ENCODE measurements around the gene CDH4. TPM values are rescaled to one million over a fixed set of nuclear protein-coding genes. Genes with fewer than 3 reads are reported as not detected.

The CDH4 gene
- total RNA-seq, 6 donors from 2014 or later, result 0.20 to 1.0 (median 0.40) TPM; not detected in 1

DNA sequence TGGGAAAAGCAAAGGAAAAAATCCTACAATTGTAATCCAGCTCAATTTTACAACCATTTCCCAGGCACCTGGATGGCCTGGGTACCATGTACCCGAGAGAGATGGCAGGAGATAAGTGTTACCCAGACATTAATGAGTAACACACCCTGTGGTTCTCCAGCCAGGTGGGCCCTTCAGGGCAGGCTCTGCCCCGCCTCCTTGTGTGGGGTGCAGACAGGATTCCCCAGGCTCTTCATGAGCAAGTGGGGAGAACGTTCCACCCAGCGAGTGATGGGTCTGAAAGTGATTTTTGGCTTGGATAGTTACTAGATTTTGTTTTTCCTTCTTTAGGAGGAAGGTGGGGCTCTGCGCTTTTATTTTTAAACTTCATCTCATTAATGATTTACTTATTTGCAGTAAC lies 569.7 kb downstream of the CDH4 start:
- H3K36me3 ChIP-seq, result no peaks in the 10 kb centered on the region
- 63 to 71% methylated on average over 5 of the region's 5 CpGs for WGBS, 2 donors
- DNase-seq (no peak), ATAC-seq (ENCODE audit: low FRiP score in 2 of 2) (no peak)
- H3K4me1 ChIP-seq, result no peaks in the 10 kb centered on the region
- H3K27me3 ChIP-seq, result no peaks in the 10 kb centered on the region
- no peak overlapping the region for H3K4me3 ChIP-seq
- no peaks in the 10 kb centered on the region for H3K9me3 ChIP-seq
- H3K27ac ChIP-seq, result no peak overlapping the region
- no peak for TF ChIP-seq POLR2A (IDR thresholded peaks at IDR 0.05)
- TF ChIP-seq, protein P1, sequence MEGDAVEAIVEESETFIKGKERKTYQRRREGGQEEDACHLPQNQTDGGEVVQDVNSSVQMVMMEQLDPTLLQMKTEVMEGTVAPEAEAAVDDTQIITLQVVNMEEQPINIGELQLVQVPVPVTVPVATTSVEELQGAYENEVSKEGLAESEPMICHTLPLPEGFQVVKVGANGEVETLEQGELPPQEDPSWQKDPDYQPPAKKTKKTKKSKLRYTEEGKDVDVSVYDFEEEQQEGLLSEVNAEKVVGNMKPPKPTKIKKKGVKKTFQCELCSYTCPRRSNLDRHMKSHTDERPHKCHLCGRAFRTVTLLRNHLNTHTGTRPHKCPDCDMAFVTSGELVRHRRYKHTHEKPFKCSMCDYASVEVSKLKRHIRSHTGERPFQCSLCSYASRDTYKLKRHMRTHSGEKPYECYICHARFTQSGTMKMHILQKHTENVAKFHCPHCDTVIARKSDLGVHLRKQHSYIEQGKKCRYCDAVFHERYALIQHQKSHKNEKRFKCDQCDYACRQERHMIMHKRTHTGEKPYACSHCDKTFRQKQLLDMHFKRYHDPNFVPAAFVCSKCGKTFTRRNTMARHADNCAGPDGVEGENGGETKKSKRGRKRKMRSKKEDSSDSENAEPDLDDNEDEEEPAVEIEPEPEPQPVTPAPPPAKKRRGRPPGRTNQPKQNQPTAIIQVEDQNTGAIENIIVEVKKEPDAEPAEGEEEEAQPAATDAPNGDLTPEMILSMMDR (IDR thresholded peaks at IDR 0.05), result no peak
- no peak for TF ChIP-seq EP300 (IDR thresholded peaks at IDR 0.05)
- TF ChIP-seq POLR2AphosphoS5 (IDR thresholded peaks at IDR 0.05), result no peak

DNA sequence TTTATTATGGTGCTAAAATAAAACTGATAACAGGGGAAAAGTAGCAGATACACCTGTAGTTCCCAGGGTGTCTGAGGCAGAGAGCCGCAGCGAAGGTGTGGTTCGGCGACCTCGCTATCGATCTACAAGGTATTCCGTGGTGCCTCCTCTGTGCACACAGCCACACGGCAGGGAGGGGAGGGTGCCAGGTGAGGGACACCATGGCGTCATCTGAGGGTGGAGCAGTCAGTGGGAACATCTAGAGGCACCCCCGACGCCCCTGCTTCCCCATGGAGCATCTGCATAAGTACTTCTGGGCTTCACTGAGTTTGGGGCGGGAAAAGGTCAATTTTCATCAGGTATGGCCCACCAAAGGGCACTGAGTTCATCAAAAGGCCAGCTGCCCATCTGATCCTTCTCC lies 570.3 kb downstream of the CDH4 start:
- H3K4me3 ChIP-seq, result no peak overlapping the region
- no peaks in the 10 kb centered on the region for H3K4me1 ChIP-seq
- DNase-seq (no peak), ATAC-seq (ENCODE audit: low FRiP score in 2 of 2) (no peak)
- WGBS, 2 donors, result 85 to 88% methylated on average over 11 to 12 of the region's 12 CpGs
- TF ChIP-seq EP300 (IDR thresholded peaks at IDR 0.05) (no peak), POLR2AphosphoS5 (IDR thresholded peaks at IDR 0.05) (no peak), POLR2A (IDR thresholded peaks at IDR 0.05) (no peak)
- TF ChIP-seq, protein P1 (IDR thresholded peaks at IDR 0.05), result no peak
- H3K36me3 ChIP-seq, result no peaks in the 10 kb centered on the region
- H3K27me3 ChIP-seq, result no peaks in the 10 kb centered on the region
- H3K27ac ChIP-seq, result no peak overlapping the region
- H3K9me3 ChIP-seq, result no peaks in the 10 kb centered on the region

DNA sequence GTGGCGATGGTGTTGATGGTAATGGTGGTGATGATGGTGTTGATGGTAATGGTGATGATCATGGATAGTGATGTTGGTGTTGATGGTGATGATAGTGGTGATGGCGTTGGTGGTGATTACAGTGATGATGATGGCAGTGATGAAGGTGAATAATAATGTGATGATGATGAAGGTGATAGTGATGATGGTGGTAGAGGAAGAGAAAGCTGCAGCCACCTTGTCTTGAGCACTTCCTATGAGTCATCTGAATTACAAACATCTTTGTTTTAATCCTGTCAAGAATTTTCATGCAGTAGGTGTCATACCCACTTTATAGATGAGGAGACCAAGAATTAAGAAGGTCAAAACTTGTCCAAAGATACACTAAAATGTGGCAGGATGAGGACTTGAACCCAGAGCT lies 571.2 kb downstream of the CDH4 start:
- 84 to 85% methylated on average over 2 of the region's 2 CpGs for WGBS, 2 donors
- TF ChIP-seq, protein P1 (IDR thresholded peaks at IDR 0.05), result no peak
- TF ChIP-seq POLR2AphosphoS5 (IDR thresholded peaks at IDR 0.05) (no peak), EP300 (IDR thresholded peaks at IDR 0.05) (no peak), POLR2A (IDR thresholded peaks at IDR 0.05) (no peak)

DNA sequence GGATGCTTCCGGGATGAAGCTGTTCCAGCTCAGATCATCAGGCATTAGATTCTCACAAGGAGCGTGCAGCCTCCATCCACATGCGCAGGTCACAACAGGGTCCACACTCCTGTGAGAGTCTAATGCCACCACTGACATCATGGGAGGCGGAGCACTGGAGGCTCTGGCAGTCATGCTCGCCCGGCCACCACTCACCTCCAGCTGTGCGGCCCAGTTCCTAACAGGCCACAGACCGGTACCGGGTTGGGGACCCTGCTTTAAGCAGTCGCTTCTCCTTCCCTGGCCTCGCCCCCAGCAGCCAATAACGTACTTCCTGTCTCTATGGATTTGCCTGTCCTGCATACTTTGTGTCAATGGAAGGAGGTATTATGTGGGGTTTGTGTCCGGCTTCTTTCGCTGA lies 576.8 kb downstream of the CDH4 start:
- 88 to 89% methylated on average over 12 to 14 of the region's 14 CpGs for WGBS, 2 donors
- H3K4me1 ChIP-seq, result no peaks in the 10 kb centered on the region
- DNase-seq (no peak), ATAC-seq (ENCODE audit: low FRiP score in 2 of 2) (no peak)
- H3K4me3 ChIP-seq, result no peak overlapping the region
- TF ChIP-seq POLR2AphosphoS5 (IDR thresholded peaks at IDR 0.05) (no peak), POLR2A (IDR thresholded peaks at IDR 0.05) (no peak), EP300 (IDR thresholded peaks at IDR 0.05) (no peak)
- TF ChIP-seq, protein P1 (IDR thresholded peaks at IDR 0.05), result no peak
- H3K9me3 ChIP-seq, result no peaks in the 10 kb centered on the region
- H3K36me3 ChIP-seq, result no peaks in the 10 kb centered on the region
- no peak overlapping the region for H3K27ac ChIP-seq
- H3K27me3 ChIP-seq, result no peaks in the 10 kb centered on the region

More for the DNA sequence above, 571.2 kb downstream of the CDH4 start:
- no peaks in the 10 kb centered on the region for H3K4me1 ChIP-seq
- H3K9me3 ChIP-seq, result no peaks in the 10 kb centered on the region
- no peaks in the 10 kb centered on the region for H3K36me3 ChIP-seq
- DNase-seq (no peak), ATAC-seq (ENCODE audit: low FRiP score in 2 of 2) (no peak)
- no peak overlapping the region for H3K4me3 ChIP-seq
- H3K27me3 ChIP-seq, result no peaks in the 10 kb centered on the region
- no peak overlapping the region for H3K27ac ChIP-seq

DNA sequence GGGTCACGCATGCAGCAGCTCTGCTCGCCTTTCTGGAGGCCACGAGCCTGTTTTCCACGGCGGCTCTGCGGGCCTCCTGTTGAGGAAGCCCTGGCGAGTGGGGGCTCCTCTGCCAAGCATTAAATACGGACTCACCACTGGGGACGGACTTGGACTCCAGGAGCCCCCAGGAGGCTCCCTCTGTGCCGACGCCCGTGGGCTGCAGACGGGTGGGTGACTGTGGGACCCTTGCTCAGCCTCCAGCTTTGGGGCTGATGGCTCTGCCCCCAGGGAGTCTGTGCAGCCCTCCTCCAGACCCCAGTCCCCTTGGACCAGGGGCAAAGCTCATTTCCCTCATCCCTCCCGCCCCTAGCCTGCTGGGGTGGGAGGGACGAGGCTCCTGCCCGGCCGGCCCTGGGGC lies 577.5 kb downstream of the CDH4 start:
- TF ChIP-seq EP300 (IDR thresholded peaks at IDR 0.05), result no peak
- TF ChIP-seq POLR2A (IDR thresholded peaks at IDR 0.05), result no peak
- TF ChIP-seq, protein P1 (IDR thresholded peaks at IDR 0.05), result no peak
- TF ChIP-seq POLR2AphosphoS5 (IDR thresholded peaks at IDR 0.05), result no peak
- DNase-seq (no peak), ATAC-seq (ENCODE audit: low FRiP score in 2 of 2) (no peak)
- 87% methylated on average over 16 of the region's 17 CpGs; no CpG with 5 or more reads in 1 of the 2 donors for WGBS, 2 donors
- Histone ChIP-seq H3K9me3 (no peaks in the 10 kb centered on the region), H3K4me1 (no peaks in the 10 kb centered on the region), H3K27ac (no peak overlapping the region), H3K27me3 (no peaks in the 10 kb centered on the region), H3K4me3 (no peak overlapping the region), H3K36me3 (no peaks in the 10 kb centered on the region)

All from upper lobe of left lung (tissue), 6 donors.